LNCaP clone FGC (cell line): ENCODE measurements around the gene NRROS.

Experiments
- DNase-seq: peaks from one replicate; pipeline ENCODE4 v3.0.0-alpha.2; 2011; ENCODE audit warnings: low read depth
- H3K4me3 ChIP-seq: 2 replicates; pipeline ENCODE4 v1.5.1; 2011; ENCODE audit warnings: mild to moderate bottlenecking, low read depth, low read length, control low read depth
- CTCF ChIP-seq: IDR thresholded peaks from 2 replicates; pipeline ENCODE4 v1.5.1; 2012; ENCODE audit warnings: mild to moderate bottlenecking; ENCODE audit not compliant: control insufficient read depth, insufficient read depth; ENCODE audit errors: extremely low read depth

The NRROS gene

GRCh38 chr3:196655496-196655895, 16.0 kb downstream of the NRROS start:
- TF ChIP-seq CTCF = no peak
- H3K4me3 ChIP-seq = no peak overlapping the region
- no peak for DNase-seq

GRCh38 chr3:196656213-196656612, 16.7 kb downstream of the NRROS start:
- no peak overlapping the region for H3K4me3 ChIP-seq
- no peak for TF ChIP-seq CTCF
- DNase-seq = no peak

- TF ChIP-seq CTCF = no peak
- no peak for DNase-seq
- no peak overlapping the region for H3K4me3 ChIP-seq
Measured at GRCh38 chr3:196659901-196660351, 20.4 kb downstream of the NRROS start.

- peak; percentile 44 for DNase-seq
- no peak overlapping the region for H3K4me3 ChIP-seq
- TF ChIP-seq CTCF = no peak
Measured at GRCh38 chr3:196660381-196661166, 21.1 kb downstream of the NRROS start.

- H3K4me3 ChIP-seq = no peak overlapping the region
- TF ChIP-seq CTCF = no peak
- DNase-seq = no peak
Measured at GRCh38 chr3:196661400-196661799, 21.9 kb downstream of the NRROS start.

- TF ChIP-seq CTCF = no peak
- no peak for DNase-seq
- no peak overlapping the region for H3K4me3 ChIP-seq
Measured at GRCh38 chr3:196662033-196662432, 22.5 kb downstream of the NRROS start.

- DNase-seq = no peak
- TF ChIP-seq CTCF = no peak
- H3K4me3 ChIP-seq = no peak overlapping the region
Measured at GRCh38 chr3:196662711-196663571, 23.4 kb downstream of the NRROS start.
